ENCODE measurements around the gene SLC7A8. TPM values are rescaled to one million over a fixed set of nuclear protein-coding genes. Genes with fewer than 3 reads are reported as not detected.

The SLC7A8 gene
- polyA plus RNA-seq, 1 donor (not counting 4 experiments of a cell fraction or from before 2014, with no cell fraction given): 29.1 TPM

GRCh38 chr14:23195552-23196101, 12.2 kb upstream of the SLC7A8 start:
- H3K79me2 ChIP-seq (ENCODE audit: control insufficient read depth, insufficient read depth, low read length): no peaks in the 10 kb centered on the region
- H3K4me2 ChIP-seq (ENCODE audit: control insufficient read depth, extremely low read depth, insufficient read depth, low read depth, low read length): no peak overlapping the region
- H3K9ac ChIP-seq (ENCODE audit: control insufficient read depth, extremely low read depth, insufficient read depth, low read length): no peak overlapping the region
- no peaks in the 10 kb centered on the region for H3K9me1 ChIP-seq (ENCODE audit: control insufficient read depth, extremely low read depth, insufficient read depth, low read length)
- no peaks in the 10 kb centered on the region for H3K27me3 ChIP-seq (ENCODE audit: control insufficient read depth, extremely low read depth, insufficient read depth, low read length)
- H2AFZ ChIP-seq (ENCODE audit: control insufficient read depth, low read length): no peak overlapping the region
- no peaks in the 10 kb centered on the region for H3K36me3 ChIP-seq (ENCODE audit: control insufficient read depth in 2 of 2, extremely low read depth in 1 of 2, insufficient read depth in 2 of 2, low read length in 2 of 2)
- TF ChIP-seq, protein P1, sequence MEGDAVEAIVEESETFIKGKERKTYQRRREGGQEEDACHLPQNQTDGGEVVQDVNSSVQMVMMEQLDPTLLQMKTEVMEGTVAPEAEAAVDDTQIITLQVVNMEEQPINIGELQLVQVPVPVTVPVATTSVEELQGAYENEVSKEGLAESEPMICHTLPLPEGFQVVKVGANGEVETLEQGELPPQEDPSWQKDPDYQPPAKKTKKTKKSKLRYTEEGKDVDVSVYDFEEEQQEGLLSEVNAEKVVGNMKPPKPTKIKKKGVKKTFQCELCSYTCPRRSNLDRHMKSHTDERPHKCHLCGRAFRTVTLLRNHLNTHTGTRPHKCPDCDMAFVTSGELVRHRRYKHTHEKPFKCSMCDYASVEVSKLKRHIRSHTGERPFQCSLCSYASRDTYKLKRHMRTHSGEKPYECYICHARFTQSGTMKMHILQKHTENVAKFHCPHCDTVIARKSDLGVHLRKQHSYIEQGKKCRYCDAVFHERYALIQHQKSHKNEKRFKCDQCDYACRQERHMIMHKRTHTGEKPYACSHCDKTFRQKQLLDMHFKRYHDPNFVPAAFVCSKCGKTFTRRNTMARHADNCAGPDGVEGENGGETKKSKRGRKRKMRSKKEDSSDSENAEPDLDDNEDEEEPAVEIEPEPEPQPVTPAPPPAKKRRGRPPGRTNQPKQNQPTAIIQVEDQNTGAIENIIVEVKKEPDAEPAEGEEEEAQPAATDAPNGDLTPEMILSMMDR (optimal IDR thresholded peaks at IDR 0.05 in 1 of 3, IDR thresholded peaks at IDR 0.05 in 1 of 3, conservative IDR thresholded peaks at IDR 0.05 in 1 of 3; ENCODE audit: extremely low read depth in 1 of 3, insufficient read depth in 2 of 3, low read length in 3 of 3): no peak
- TF ChIP-seq EZH2 (IDR thresholded peaks at IDR 0.05; ENCODE audit: low read length): no peak
- H3K27ac ChIP-seq (ENCODE audit: control insufficient read depth, insufficient read depth, low read length): no peak overlapping the region
- H3K9me3 ChIP-seq (ENCODE audit: control insufficient read depth, low read depth, low read length): no peaks in the 10 kb centered on the region
- dilution Hi-C loops (cut with MboI; ENCODE audit: extremely low pct_ligation_motif_present, low sequenced_read_pairs): no loop called here
- DNase-seq (ENCODE audit: low read depth, low spot score): no peak
- no peak for FAIRE-seq
- no peaks in the 10 kb centered on the region for H4K20me1 ChIP-seq (ENCODE audit: control insufficient read depth, extremely low read depth, insufficient read depth, low read length)
- H3K4me1 ChIP-seq (ENCODE audit: control insufficient read depth, extremely low read depth, insufficient read depth, low read length): no peaks in the 10 kb centered on the region
- no peak overlapping the region for H3K4me3 ChIP-seq (ENCODE audit: control insufficient read depth in 2 of 3, extremely low read depth in 1 of 3, insufficient read depth in 2 of 3, low read depth in 1 of 3, low read length in 3 of 3)

DNA sequence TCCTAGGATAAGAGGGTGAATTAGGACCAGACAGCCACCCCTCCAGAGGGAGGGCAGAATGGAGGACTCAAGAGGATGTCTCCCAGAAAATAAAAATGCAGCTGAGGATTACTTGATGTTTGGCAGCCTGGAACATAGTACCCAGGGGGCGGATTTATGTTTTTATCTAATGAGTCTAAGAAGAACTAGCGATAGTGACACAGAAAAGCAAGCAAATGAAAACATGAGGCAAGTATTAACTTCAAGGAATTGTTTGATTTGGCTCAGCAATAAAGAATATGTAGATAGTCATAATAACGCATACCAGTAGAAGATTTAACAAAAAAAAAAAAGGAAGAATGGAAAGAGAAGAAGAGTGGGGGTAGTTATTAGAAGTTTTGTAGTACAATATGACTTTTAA, 10.0 kb upstream of the SLC7A8 start:
- H3K9me1 ChIP-seq (ENCODE audit: control insufficient read depth, extremely low read depth, insufficient read depth, low read length): no peaks in the 10 kb centered on the region
- no peaks in the 10 kb centered on the region for H3K79me2 ChIP-seq (ENCODE audit: control insufficient read depth, insufficient read depth, low read length)
- no peak for TF ChIP-seq EZH2 (IDR thresholded peaks at IDR 0.05; ENCODE audit: low read length)
- TF ChIP-seq, protein P1 (optimal IDR thresholded peaks at IDR 0.05 in 1 of 3, IDR thresholded peaks at IDR 0.05 in 1 of 3, conservative IDR thresholded peaks at IDR 0.05 in 1 of 3; ENCODE audit: extremely low read depth in 1 of 3, insufficient read depth in 2 of 3, low read length in 3 of 3): no peak
- FAIRE-seq (no peak), DNase-seq (ENCODE audit: low read depth, low spot score) (no peak)
- dilution Hi-C loops (cut with MboI; ENCODE audit: extremely low pct_ligation_motif_present, low sequenced_read_pairs): no loop called here
- no peaks in the 10 kb centered on the region for H3K4me1 ChIP-seq (ENCODE audit: control insufficient read depth, extremely low read depth, insufficient read depth, low read length)
- no peak overlapping the region for H3K4me2 ChIP-seq (ENCODE audit: control insufficient read depth, extremely low read depth, insufficient read depth, low read depth, low read length)
- H2AFZ ChIP-seq (ENCODE audit: control insufficient read depth, low read length): no peak overlapping the region
- H3K9ac ChIP-seq (ENCODE audit: control insufficient read depth, extremely low read depth, insufficient read depth, low read length): no peak overlapping the region
- no peaks in the 10 kb centered on the region for H3K27me3 ChIP-seq (ENCODE audit: control insufficient read depth, extremely low read depth, insufficient read depth, low read length)
- no peaks in the 10 kb centered on the region for H3K36me3 ChIP-seq (ENCODE audit: control insufficient read depth in 2 of 2, extremely low read depth in 1 of 2, insufficient read depth in 2 of 2, low read length in 2 of 2)
- H4K20me1 ChIP-seq (ENCODE audit: control insufficient read depth, extremely low read depth, insufficient read depth, low read length): no peaks in the 10 kb centered on the region
- no peak overlapping the region for H3K4me3 ChIP-seq (ENCODE audit: control insufficient read depth in 2 of 3, extremely low read depth in 1 of 3, insufficient read depth in 2 of 3, low read depth in 1 of 3, low read length in 3 of 3)
- H3K27ac ChIP-seq (ENCODE audit: control insufficient read depth, insufficient read depth, low read length): no peak overlapping the region
- H3K9me3 ChIP-seq (ENCODE audit: control insufficient read depth, low read depth, low read length): no peaks in the 10 kb centered on the region

All from keratinocyte (primary cell).